ENCODE data around the gene RNF141.

- TF ChIP-seq CTCF (IDR thresholded peaks at IDR 0.05; ENCODE audit: borderline replicate concordance, extremely low read depth, low read length, poor library complexity, severe bottlenecking) (no peak), EZH2 (IDR thresholded peaks at IDR 0.05; ENCODE audit: borderline replicate concordance, low read depth, low read length, severe bottlenecking) (no peak)
Observed at GRCh38 chr11:10518123-10518522, 22.9 kb downstream of the RNF141 start.
